Activated CD4-positive, alpha-beta T cell treated with anti-CD3 and anti-CD28 coated beads, Interleukin-2, amount 50 U/mL, for 16 hours (primary cell): ENCODE measurements around the gene ZNF331.
"Not testable (repeated sequence)": the region's sequence is repeated elsewhere in the genome, so short reads cannot be mapped to it uniquely, and the experiment has no call there.

Experiments used
- DNase-seq: peaks from one replicate; pipeline ENCODE4 v3.0.0-alpha.2; 2020

ZNF331 gene

GRCh38 chr19:53537521-53538377 is at the start of gene ZNF331:
ZNF331 (plus strand) TSS chr19:53538145; CDS start chr19:53569377, 31,232 bp downstream.
- peak; percentile 82 for DNase-seq

- no peak for DNase-seq
Measured at GRCh38 chr19:53492153-53492552, 45.8 kb upstream of the ZNF331 start.

GRCh38 chr19:53497311-53498023 is 40.5 kb upstream of the ZNF331 start:
- DNase-seq = not testable (repeated sequence)

GRCh38 chr19:53498024-53498395 is 39.9 kb upstream of the ZNF331 start:
- DNase-seq = not testable (repeated sequence)

- DNase-seq = not testable (repeated sequence)
Measured at GRCh38 chr19:53503151-53503550, 34.8 kb upstream of the ZNF331 start.

GRCh38 chr19:53503671-53504364 is 34.1 kb upstream of the ZNF331 start:
- DNase-seq = not testable (repeated sequence)

- DNase-seq = not testable (repeated sequence)
Measured at GRCh38 chr19:53504365-53504703, 33.6 kb upstream of the ZNF331 start.

- no peak for DNase-seq
Measured at GRCh38 chr19:53504885-53505284, 33.1 kb upstream of the ZNF331 start.

- no peak for DNase-seq
Measured at GRCh38 chr19:53506728-53507127, 31.2 kb upstream of the ZNF331 start.

GRCh38 chr19:53507523-53508442 is 30.2 kb upstream of the ZNF331 start:
- DNase-seq = no peak

GRCh38 chr19:53509443-53509842 is 28.5 kb upstream of the ZNF331 start:
- DNase-seq = no peak

- DNase-seq = no peak
Measured at GRCh38 chr19:53509845-53510244, 28.1 kb upstream of the ZNF331 start.

- DNase-seq = no peak
Measured at GRCh38 chr19:53511357-53511756, 26.6 kb upstream of the ZNF331 start.

GRCh38 chr19:53511933-53512374 is 26.0 kb upstream of the ZNF331 start:
- peak; percentile 9 for DNase-seq

- DNase-seq = not testable (repeated sequence)
Measured at GRCh38 chr19:53515047-53515446, 22.9 kb upstream of the ZNF331 start.

- DNase-seq = no peak
Measured at GRCh38 chr19:53517114-53517741, 20.7 kb upstream of the ZNF331 start.

- no peak for DNase-seq
Measured at GRCh38 chr19:53518121-53518520, 19.8 kb upstream of the ZNF331 start.

- no peak for DNase-seq
Measured at GRCh38 chr19:53518716-53519115, 19.2 kb upstream of the ZNF331 start.

- DNase-seq = no peak
Measured at GRCh38 chr19:53519446-53519845, 18.5 kb upstream of the ZNF331 start.

GRCh38 chr19:53520163-53520546 is 17.8 kb upstream of the ZNF331 start:
- DNase-seq = no peak

GRCh38 chr19:53520547-53521372 is 17.2 kb upstream of the ZNF331 start:
- peak; percentile 92 for DNase-seq
